Measurements from ENCODE around the gene PPA1.
"Not testable (repeated sequence)": the region's sequence is repeated elsewhere in the genome, so short reads cannot be mapped to it uniquely, and the experiment has no call there.

PPA1 gene

GRCh38 chr10:70228491-70228890 is 4.7 kb downstream of the PPA1 start:
- Histone ChIP-seq H3K36me3 (ENCODE audit: low read length) (peaks cover 24% of the 10 kb centered on the region), H3F3A (ENCODE audit: insufficient read depth) (peaks cover 19% of the 10 kb centered on the region), H3K9ac (ENCODE audit: low read length) (no peak overlapping the region), H3K79me2 (ENCODE audit: insufficient read depth, low read length) (peaks cover 94% of the 10 kb centered on the region), H4K20me1 (ENCODE audit: low read depth, low read length) (peaks cover 4% of the 10 kb centered on the region; the same call in 1 of the 2 replicates), H2AFZ (ENCODE audit: low read depth, low read length, severe bottlenecking) (no peak overlapping the region), H3K9me3 (ENCODE audit: insufficient read depth, low read length) (no peaks in the 10 kb centered on the region), H3K27me3 (ENCODE audit: low read length) (no peaks in the 10 kb centered on the region), H3K4me3 (ENCODE audit: insufficient read depth, low read length, poor library complexity, severe bottlenecking) (no peak overlapping the region), H3K27ac (ENCODE audit: low read depth, low read length) (no peak overlapping the region), H3K4me2 (ENCODE audit: low read depth, low read length, poor library complexity, severe bottlenecking) (no peak overlapping the region), H3K9me2 (replicated peaks; ENCODE audit: insufficient read depth, low read length) (no peaks in the 10 kb centered on the region)
- TF ChIP-seq EZH2phosphoT487 (conservative IDR thresholded peaks at IDR 0.05; ENCODE audit: low read length) (no peak), CTCF (IDR thresholded peaks at IDR 0.05; ENCODE audit: insufficient read depth, low read length, poor library complexity, severe bottlenecking) (no peak)

- H3K36me3 ChIP-seq (ENCODE audit: low read length), result peaks cover 24% of the 10 kb centered on the region
- H3K4me2 ChIP-seq (ENCODE audit: low read depth, low read length, poor library complexity, severe bottlenecking), result no peak overlapping the region
- H4K20me1 ChIP-seq (ENCODE audit: low read depth, low read length), result peaks cover 4% of the 10 kb centered on the region; the same call in 1 of the 2 replicates
- H3F3A ChIP-seq (ENCODE audit: insufficient read depth), result peaks cover 19% of the 10 kb centered on the region
- H3K9ac ChIP-seq (ENCODE audit: low read length), result no peak overlapping the region
- no peak overlapping the region for H3K4me3 ChIP-seq (ENCODE audit: insufficient read depth, low read length, poor library complexity, severe bottlenecking)
- no peak overlapping the region for H2AFZ ChIP-seq (ENCODE audit: low read depth, low read length, severe bottlenecking)
- H3K9me2 ChIP-seq (replicated peaks; ENCODE audit: insufficient read depth, low read length), result no peaks in the 10 kb centered on the region
- TF ChIP-seq EZH2phosphoT487 (conservative IDR thresholded peaks at IDR 0.05; ENCODE audit: low read length) (no peak), CTCF (IDR thresholded peaks at IDR 0.05; ENCODE audit: insufficient read depth, low read length, poor library complexity, severe bottlenecking) (no peak)
- H3K79me2 ChIP-seq (ENCODE audit: insufficient read depth, low read length), result peaks cover 94% of the 10 kb centered on the region
- no peaks in the 10 kb centered on the region for H3K27me3 ChIP-seq (ENCODE audit: low read length)
- no peak overlapping the region for H3K27ac ChIP-seq (ENCODE audit: low read depth, low read length)
- H3K9me3 ChIP-seq (ENCODE audit: insufficient read depth, low read length), result no peaks in the 10 kb centered on the region
Observed at GRCh38 chr10:70227548-70228320, 5.5 kb downstream of the PPA1 start.

GRCh38 chr10:70223728-70224127 is 9.5 kb downstream of the PPA1 start:
- H2AFZ ChIP-seq (ENCODE audit: low read depth, low read length, severe bottlenecking), result no peak overlapping the region
- peaks cover 76% of the 10 kb centered on the region for H3K79me2 ChIP-seq (ENCODE audit: insufficient read depth, low read length)
- H3K27ac ChIP-seq (ENCODE audit: low read depth, low read length), result no peak overlapping the region
- H3K4me3 ChIP-seq (ENCODE audit: insufficient read depth, low read length, poor library complexity, severe bottlenecking), result no peak overlapping the region
- no peaks in the 10 kb centered on the region for H3K9me2 ChIP-seq (replicated peaks; ENCODE audit: insufficient read depth, low read length)
- H3K9me3 ChIP-seq (ENCODE audit: insufficient read depth, low read length), result no peaks in the 10 kb centered on the region
- H3F3A ChIP-seq (ENCODE audit: insufficient read depth), result peaks cover 30% of the 10 kb centered on the region
- no peaks in the 10 kb centered on the region for H3K27me3 ChIP-seq (ENCODE audit: low read length)
- no peak overlapping the region for H3K9ac ChIP-seq (ENCODE audit: low read length)
- H3K4me2 ChIP-seq (ENCODE audit: low read depth, low read length, poor library complexity, severe bottlenecking), result no peak overlapping the region
- peaks cover 25% of the 10 kb centered on the region for H3K36me3 ChIP-seq (ENCODE audit: low read length)
- peaks cover 14% of the 10 kb centered on the region; the same call in 1 of the 2 replicates for H4K20me1 ChIP-seq (ENCODE audit: low read depth, low read length)
- TF ChIP-seq CTCF (IDR thresholded peaks at IDR 0.05; ENCODE audit: insufficient read depth, low read length, poor library complexity, severe bottlenecking), result no peak
- TF ChIP-seq EZH2phosphoT487 (conservative IDR thresholded peaks at IDR 0.05; ENCODE audit: low read length), result no peak

- H3K79me2 ChIP-seq (ENCODE audit: insufficient read depth, low read length), result peaks cover 70% of the 10 kb centered on the region
- H3K4me2 ChIP-seq (ENCODE audit: low read depth, low read length, poor library complexity, severe bottlenecking); H3K9me3 ChIP-seq (ENCODE audit: insufficient read depth, low read length); H3K27ac ChIP-seq (ENCODE audit: low read depth, low read length); H2AFZ ChIP-seq (ENCODE audit: low read depth, low read length, severe bottlenecking); H3K27me3 ChIP-seq (ENCODE audit: low read length); H3K9ac ChIP-seq (ENCODE audit: low read length); H3K9me2 ChIP-seq (replicated peaks; ENCODE audit: insufficient read depth, low read length); H3K4me3 ChIP-seq (ENCODE audit: insufficient read depth, low read length, poor library complexity, severe bottlenecking): not testable (repeated sequence)
- peaks cover 26% of the 10 kb centered on the region; the same call in 1 of the 2 replicates for H3K36me3 ChIP-seq (ENCODE audit: low read length)
- H4K20me1 ChIP-seq (ENCODE audit: low read depth, low read length), result peaks cover 14% of the 10 kb centered on the region; the same call in 1 of the 2 replicates
- H3F3A ChIP-seq (ENCODE audit: insufficient read depth), result peaks cover 30% of the 10 kb centered on the region
Observed at GRCh38 chr10:70222811-70223447, 10.3 kb downstream of the PPA1 start.
